Inflammatory macrophage treated with lipopolysaccharide for 1 hour (primary cell): ENCODE measurements around the gene FOXO6.

ENCODE experiments used
- DNase-seq, 2 donors: peaks; one replicate each; pipeline ENCODE4 v3.0.0-alpha.2; 2020 to 2022

The FOXO6 gene

DNA sequence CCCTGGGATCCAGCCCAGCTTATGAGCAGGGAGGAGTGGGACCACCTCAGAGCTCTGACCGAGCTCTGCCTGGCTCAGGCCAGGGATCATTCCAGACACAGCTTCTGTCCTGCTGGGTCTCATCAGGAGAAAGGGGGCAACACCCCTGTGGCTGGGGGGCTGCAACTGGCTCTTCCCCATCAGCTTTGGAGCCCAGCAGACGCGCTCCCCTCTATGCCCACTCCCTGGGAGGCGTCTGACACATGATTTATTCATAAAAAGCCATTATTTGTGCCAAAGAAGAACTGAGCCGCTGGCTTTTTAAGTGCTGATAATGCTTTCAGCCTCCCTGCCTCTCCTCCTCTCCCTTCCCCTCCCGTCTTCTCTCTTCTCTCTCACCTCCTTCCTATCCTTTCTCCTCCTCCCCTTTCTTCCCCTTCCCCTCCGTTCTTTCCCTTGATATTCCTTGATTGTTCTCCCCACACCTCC is 25.0 kb downstream of the FOXO6 start:
- no peak for DNase-seq

DNA sequence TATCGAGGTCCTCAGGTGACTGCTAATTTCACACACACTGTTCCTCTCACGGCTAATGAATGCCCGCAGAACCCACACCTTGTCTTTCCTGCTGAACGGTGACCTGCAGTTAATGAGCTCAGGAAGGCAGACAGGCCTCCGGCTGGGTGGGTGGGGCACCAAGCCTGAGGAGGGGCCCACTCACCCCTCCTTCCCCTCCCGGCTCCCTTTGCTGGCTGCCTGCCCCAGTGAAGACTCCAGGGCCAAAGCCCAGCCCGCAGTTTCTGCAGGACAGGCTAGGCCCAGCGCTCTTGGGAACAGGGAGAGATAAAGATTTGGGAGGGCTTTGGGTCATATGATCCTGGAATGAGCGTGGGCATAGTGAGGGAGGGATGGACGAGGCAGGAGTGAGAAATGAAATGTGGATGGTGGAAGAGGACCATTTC is 26.4 kb downstream of the FOXO6 start:
- no peak for DNase-seq

DNA sequence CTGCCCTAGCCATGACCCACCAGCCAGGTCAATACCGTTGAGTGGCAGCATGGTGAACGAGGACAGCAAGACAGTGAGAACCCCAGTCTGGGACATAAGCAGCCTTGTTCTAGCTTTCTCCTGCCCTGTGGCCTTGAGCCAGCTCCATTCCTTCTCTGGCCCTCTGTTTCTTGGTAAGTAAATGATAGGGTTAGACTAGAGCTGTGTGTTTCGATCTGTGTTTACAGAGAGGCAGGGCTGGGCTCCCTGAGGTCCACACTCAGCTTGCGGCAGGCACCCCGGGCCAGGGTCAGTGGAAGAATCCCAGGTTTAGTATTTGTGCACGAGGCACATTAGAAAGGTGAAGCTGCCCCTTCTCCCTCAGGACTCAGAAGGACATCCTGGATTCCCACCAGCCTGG is 27.3 kb downstream of the FOXO6 start:
- no peak for DNase-seq

DNA sequence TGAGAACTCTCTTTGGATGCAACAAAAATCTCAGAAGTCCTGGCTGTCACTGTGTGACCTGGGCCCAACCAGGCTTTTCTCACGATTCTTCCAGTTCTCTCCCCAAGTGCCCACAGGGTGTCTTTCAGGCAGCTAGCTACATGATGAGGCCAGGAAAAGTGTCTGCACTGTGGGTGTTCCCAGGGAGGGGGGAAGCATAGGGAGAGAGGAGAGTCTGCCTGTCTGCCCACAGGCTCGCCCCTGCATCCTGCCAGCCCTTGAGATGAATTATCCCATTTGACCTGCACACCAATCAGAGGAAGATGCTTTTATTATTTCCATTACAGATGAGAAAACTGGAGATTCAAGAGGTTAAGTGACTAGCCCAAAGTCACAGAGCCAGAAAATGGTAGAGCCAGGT is 27.8 kb downstream of the FOXO6 start:
- DNase-seq, result no peak

DNA sequence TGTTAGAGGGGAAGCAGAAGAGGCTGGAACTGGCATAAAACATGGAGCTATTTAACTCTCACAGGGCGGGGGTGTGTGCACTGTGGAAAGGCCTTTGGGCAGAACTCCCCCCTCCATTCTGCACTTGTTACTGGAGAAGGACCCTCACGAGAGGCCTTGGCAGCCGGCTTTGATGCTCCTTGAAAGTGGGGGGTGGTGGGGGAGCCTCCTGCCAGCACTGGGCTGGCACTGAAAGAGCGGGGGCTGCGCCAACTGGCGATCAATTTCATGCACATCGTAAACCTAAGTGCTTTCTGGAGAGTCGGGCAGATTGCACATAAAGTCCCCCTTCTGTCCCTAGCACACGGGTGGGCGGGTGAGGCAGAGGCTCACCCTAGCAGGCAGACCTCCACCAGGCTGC is 28.9 kb downstream of the FOXO6 start:
- no peak for DNase-seq

DNA sequence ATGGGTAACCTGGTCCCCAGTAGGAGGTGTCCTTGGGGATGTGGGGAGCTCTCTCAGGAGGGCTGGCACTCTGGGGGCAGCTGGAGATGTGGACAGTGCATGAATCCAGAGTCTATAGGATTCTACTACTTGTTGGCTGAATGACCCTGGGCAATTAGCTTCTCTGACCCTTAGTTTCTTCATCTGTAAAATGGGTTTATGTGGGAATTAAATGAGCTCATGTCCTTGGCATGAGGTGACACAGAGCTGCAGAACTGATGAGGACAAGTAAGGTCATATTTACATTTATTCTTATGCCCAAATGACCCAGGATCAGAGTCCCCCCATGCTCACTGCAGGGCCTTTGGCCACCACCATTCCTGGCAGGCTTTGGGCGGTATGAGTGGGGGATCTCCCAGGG is 29.3 kb downstream of the FOXO6 start:
- no peak for DNase-seq

DNA sequence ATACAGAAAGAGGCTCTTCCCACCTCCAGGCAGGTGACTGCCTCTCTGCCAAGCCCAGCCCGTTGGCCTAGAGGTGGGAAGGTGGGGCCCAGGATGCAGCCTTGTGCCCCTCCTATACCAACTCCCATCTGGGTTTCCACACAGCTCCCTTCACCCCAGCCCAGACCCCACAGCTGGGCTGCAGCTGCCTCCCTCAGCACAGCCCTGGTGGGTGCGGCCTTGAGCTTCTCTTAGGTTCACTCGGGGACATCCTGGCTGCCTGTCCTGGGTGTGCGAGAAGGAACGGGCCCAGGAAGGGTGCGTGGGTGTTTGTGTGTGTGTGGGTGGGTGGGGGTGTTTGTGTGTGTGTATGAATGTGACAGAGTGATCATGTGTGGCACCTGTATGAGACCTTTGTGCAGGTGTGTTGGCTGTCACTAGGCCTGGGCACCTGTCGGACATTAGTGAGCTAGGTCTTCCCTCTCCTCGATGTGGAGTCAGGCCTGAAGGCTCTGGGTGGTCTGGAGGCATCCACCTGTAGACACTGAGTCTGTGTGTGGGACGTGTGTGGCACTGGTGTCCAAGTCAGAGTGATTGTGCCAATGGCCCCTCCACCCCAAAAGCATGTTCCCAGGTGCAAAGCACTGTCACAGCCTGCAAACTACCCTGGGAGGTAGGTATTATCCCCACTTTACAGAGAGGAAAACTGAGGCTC is 30.7 kb downstream of the FOXO6 start:
- no peak for DNase-seq

DNA sequence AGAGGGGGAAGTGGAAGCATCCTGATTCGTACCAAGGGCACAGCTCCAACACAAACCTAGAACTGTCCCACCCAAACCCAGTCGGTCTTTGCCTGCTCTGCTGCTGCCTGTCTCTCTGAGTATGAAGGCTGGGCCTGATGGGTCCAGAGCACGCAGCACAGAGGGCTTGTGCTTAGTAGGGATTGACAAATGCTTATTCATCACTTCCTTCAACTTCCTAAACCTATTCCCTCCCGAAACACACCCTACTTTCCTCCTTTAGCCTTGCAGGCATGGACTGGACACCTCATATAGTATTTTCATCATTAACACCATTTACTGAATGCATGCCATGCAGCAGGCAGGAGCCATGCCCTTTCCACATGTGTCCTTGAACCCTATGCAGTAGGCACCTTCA is 31.3 kb downstream of the FOXO6 start:
- no peak for DNase-seq

DNA sequence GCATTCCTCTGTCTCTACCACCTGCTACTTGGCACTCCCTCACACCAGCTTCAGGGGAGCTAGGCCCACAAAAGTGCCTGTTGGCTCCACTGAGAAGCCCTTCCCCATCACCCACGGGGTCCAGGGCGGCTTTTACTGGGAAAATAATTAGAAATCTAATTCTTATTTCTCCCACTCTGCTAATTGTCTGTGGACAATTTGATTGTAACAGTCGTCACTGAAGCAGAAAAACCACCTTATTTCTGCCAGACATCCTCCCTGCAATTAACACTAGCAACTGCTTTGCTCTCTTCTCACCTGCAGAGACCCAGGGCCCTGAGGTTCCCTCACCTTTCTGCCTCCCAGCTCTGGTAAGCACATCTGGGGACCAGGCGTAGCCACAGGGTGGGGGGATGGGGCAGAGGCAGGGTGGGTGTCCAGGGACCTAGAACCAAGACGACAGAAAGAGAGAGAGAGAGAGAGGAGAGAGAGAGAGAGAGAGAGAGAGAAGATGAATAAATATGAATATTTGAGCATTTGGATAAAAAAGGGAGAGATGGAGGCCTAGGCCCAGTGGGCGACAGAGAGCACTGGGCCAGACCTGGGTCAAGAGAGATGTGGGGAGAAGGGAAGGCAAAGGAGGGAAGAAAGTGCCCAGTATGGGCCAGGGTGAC is 32.6 kb downstream of the FOXO6 start:
- no peak for DNase-seq

DNA sequence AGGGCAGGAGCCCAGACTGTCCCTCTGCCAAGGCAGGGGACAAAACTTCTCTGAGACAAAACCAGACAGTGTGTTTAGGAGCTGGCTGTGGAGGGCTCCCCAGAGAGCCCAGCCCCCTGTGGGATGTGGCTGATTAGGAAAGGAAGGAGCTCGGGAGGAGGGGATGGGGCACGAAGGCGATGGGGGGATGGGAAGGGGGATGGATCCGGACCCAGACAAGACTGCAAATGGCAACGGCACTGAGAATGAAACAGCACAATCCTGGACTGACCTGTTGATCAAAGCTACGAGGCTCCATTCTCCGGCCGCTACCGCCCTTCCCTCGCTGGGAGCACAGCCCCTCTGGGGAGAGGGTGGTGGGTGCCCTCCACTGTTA is 33.1 kb downstream of the FOXO6 start:
- no peak for DNase-seq

DNA sequence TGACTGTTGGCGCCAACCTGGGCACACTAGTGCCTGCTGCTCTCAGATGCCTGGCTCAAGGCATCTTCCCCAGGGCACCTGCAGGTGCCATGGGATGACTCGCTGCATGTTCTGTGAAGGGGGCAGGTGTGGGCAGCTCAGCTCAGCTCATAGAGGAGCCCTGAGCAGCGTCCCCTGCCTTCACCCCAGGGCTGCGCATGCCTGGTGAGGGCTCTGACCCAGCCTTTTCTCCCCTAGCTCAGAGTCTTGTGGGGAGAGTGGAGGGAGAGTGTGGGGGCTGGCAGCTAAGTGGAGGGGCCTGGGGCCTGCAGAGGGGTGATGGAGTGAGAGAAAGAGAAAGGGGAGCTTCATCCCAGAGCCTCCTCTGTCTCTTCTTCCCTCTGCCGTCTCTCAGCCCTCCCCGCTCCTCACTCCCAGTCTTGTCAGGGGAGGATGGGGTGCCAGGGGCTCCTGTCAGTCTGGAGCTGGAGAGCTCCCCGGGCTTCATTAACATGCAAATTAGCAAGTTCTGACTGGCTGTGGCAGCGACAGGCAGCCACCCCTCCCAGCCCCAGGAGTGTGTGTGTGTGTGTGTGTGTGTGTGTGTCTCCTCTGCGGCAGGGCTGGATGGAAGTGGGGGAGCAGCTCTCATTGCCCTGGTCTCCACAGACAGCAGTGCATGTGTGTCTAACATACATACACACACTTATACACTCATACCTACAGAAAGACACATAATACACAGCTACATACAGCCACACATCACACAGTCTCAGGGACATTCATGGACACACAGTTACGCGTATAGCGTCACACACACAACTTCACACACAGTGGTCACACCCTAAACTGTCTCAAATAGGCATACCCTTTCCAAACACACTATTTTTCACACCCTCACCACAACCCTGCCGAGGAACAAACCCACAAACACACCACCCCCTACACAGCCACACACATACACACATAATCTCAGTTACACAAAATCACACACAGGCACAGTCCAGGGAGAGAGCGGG is 34.0 kb downstream of the FOXO6 start:
- DNase-seq, result no peak

DNA sequence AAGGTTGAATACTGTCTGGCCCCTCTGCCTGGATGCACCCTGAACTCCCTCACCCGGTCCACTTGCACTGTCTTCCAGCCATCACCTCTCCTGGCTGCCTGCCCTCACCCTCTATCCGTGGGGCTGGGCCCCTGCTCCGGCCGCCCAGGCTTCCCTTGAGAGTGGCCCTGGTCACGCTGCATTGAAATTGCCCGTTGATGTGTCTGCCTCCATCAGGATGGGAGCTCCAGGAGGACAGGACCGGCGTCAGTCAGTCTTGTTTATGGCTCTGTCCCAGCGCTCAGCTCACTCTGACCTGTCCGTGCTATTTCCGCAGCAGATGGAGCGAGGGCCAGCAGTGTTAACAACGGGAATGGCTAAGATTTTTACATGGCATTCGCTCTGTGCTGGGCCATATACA is 34.9 kb downstream of the FOXO6 start:
- DNase-seq, result no peak

DNA sequence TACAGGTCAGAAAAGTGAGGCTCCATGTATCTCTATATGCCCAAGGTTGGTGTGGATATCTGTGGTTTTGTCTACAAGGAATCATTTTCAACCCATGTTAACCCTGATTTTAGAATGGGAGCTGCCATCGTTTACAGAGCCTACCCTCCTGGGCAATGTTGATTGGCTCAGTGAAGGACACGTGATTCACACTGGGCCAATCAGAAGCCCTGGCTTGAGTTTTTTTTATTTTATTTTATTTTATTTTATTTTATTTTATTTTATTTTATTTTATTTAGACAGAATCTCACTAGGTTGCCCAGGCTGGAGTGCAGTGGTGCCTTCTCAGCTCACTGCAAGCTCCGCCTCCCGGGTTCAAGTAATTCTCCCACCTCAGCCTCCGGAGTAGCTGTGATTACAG is 35.8 kb downstream of the FOXO6 start:
- no peak for DNase-seq

DNA sequence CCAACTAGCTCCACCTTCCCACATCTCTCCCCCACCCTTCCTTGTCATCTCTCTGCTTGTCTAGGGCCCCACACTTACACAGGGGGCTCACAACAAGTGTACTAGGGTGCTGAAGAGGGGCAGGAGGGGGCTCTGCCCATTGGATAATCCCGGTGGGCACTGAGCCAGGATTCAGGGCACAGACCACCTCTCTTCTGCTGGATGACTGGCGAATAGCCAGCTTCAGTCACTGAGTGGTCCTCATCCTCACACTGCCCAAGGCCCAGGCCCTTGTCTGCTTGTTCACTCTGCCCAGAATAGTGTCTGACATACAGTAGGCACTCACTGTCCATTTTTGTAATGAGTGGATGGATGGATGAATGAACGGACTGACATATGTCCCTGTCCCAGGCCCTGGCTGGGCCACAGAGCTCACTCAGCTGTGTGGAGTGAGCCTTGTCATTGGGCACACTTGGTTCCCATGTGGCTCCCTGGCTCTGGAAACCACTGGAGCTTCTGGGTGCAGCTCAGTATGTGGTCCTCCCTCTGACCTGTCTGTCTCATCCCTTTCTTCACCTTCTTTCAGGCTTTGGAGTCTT is 36.6 kb downstream of the FOXO6 start:
- DNase-seq, result no peak

DNA sequence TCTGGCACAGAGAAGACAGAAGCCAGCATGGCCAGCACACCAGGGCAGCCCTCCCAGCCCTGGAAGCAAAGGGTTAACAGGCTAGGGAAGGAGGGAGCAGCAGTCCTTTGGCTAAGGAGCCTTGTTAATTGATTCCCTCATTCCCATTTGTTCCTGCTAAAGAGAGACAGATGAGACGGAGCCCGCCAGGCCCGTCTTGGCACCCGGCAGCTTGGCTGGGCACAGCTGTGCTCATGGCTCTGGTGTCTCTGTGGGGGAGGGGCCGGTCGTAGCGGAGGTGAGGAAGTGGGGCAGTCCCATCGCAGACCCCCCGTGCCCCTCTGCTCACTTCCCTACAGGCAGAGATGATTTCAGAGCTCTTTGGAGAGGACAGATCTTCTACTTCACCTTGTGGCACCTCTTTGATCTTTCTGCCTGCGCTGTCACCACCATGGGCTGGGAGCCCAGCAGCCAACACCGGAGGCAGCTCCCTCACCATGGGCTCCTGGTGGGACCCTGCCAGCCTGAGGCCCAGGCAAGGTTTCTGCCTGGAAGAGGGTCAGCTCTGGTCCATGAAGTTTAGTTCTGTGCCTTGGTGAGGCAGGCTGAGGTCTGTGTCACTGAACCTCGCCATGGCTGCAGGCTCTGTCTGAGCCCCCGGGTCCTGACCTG is 38.0 kb downstream of the FOXO6 start:
- no peak for DNase-seq

DNA sequence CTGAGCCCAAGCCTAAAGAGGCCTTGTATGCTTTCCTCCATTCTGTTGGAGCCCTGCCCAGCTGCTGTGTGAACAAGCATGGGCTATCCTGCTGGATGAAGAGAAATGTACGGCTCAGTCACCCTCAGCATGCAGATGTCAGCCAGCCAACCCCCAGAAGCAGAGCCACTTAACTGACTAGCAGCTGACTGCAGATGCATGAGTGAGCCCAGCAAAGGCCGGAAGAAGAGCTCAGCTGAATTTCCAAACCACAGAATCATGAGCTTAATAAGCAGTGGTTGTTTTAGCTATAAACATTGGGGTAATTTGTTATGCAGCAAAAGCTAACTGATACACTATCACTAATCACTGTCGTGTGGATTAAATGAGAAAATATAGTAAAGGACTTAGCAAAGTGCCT is 39.0 kb downstream of the FOXO6 start:
- no peak for DNase-seq

DNA sequence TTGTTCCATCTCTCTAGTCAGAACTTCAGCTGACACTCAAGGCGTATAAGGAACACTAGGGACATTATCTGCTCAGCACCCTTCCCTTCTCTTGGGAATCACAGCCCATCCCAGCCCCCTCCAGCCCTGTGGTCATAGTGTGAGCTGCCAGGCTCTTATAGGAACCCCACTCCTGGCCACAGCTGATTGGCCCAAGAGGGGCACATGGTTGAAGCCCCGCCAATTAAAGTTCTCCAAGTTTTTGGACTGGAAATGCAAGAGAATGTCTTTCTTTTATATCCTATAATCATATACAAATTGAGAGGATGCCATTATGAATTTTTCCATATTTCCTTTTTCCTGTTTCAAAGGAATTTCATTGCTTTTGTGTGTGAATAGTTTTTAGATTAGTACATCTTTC is 40.7 kb downstream of the FOXO6 start:
- no peak for DNase-seq

DNA sequence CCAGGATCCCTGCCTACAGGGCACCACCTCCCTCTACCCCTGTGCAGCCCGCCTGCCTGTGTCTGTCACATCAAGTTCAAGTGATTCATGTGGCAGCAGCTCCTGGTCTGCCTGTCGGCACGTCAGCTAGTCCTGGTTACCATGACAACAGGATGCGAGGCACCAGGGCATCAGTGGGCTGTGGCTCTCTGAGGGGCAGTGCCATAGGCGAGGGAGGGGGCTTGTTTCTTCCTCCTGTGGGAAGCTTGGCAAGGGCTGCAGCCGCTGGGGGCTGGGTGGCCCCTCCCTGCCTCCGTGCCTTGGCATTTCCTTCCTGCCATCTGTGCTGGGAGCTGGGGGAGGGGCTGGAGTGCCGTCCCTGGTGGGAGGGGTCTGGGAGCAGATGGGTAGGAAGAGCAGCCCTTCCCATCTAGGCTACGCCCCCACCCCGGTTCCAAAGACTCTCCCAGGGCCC is 43.1 kb downstream of the FOXO6 start:
- no peak for DNase-seq

DNA sequence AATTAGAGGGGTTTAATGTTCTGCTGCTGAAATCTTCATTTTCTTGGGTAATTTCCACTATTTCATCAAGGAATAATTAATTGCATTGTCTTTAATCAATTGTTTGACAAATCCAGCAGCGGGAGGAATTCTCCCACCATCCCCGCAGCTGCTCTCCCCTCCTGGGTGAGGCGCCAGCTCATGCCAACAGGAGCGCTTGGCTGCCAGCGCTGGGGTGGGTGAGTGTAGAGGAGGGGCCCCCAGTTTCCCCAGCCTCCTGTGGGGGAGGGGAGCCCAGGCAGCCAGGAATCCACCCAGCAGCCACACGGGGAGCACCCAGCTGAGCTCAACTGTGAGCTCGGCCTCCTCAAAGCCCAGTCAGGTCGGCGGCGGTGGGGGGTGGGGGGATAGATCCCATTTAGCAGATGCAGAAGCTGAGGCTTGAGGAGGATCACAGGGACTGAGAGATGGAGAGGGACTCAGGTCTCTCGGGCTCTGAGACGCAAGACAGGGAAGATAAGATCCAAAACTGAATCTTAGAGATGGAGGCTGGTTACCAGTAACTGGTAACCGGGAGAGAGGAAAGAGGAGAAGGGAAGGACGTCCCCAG is 46.5 kb downstream of the FOXO6 start:
- no peak for DNase-seq

DNA sequence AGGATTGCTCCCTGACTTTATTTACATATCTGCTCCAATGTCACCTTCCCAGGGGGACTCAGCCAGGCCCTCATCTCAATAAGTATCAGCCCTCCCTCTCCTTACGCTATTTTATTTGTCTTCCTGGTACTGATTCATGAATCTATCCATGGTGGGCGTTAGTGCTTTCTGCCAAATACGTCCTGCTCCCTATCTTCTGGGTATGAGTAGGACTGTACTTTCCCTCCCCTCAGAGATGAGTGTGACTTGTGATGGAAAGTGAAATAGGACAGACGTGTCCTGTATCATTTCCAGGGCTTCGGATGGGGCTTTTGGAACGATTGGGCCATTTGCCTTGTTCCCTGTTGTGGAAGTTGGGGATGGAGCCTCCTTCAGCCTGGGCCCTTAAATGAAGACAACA is 47.5 kb downstream of the FOXO6 start:
- no peak for DNase-seq

DNA sequence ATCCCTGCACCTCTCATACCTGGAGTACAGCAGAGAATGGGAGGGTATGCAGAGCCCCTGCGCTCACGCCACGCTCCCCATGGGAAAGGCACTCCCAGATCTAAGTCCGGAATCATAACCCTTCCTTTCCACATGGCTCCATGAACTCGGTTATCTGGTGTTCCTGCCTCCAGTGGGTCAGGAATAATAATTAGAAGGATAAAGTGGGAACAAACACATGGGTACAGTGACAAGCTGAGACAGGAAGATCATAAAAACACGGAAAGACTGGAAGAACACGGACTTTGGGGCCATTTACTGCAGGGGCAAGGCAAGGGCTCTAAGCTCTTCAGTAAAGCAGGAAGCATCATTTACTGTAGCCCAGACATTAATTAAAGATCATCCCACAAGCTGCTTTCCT is 48.6 kb downstream of the FOXO6 start:
- DNase-seq, result no peak

DNA sequence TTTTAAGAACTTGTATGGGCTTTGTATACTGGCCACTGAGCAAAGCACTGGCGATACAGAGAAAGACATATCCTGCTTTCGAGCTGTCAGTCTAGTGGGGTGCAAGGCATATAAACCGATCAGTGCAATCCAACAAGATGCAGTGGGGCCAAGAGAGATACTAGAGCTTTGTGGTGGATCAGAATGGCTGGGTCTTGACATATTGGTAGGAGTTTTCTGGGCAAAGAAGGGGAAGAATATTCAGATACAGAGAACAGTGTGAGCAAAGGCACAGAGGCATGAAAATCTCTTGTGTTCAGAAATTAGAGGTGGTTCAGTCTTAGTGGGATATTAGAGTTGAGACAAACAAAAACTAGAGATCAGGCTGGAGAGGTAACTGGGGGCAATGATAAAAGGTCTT is 49.2 kb downstream of the FOXO6 start:
- DNase-seq, result no peak
